ENCODE data around the gene BEST1.

DNA sequence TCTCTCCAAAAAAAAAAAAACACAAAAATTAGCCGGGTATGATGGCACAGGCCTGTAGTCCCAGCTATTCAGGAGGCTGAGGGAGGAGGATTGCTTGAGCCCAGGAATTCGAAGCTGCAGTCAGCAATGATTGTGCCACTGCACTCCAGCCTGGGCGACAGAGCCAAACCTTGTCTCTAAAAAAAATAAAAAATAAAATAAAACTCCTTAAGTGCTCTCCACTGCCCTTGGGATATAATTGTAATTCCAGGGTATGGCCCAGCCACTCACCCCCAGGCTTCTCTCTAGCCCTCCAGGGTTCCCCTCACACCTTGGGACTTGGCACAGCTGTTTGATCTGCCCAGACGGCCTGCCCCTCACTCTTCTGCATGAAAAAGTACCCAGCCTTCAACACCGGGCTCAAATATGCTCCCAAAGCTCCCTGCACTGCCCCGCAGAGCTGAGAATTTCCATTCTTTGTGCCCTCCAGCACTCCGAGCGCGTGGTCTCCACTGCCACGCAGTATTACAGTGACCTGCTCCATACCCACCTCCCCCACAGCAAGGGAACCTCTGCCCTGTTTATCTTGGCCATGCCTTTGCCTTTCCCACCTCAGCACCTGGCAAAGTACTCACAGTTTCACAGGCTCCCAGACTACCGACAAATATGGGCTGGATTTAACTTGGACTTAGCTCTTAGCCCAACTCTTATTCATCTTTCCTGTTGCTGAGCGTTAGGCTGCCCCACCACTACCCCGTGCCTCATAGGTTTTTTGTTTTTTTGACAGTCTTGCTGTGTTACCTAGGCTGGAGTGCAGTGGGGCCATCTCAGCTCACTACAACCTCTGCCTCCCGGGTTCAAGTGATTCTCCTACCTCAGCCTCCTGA is 24.8 kb downstream of the BEST1 start:
- no peak for TF ChIP-seq POLR2A (IDR thresholded peaks at IDR 0.05; ENCODE audit: low read depth, low read length)
- TF ChIP-seq EZH2 (IDR thresholded peaks at IDR 0.05; ENCODE audit: borderline replicate concordance, low read depth, low read length, severe bottlenecking) = no peak
